GM19438 (cell line): ENCODE results near the gene PANK4.
"Not testable (repeated sequence)": the region's sequence is repeated elsewhere in the genome, so short reads cannot be mapped to it uniquely, and the experiment has no call there.

Experiments used
- ATAC-seq: cut with Tn5 transposase; IDR thresholded peaks from one replicate; pipeline ENCODE4 v1.9.1; 2021; ENCODE audit warnings: low read depth; ENCODE audit not compliant: unreplicated experiment

Gene PANK4

DNA sequence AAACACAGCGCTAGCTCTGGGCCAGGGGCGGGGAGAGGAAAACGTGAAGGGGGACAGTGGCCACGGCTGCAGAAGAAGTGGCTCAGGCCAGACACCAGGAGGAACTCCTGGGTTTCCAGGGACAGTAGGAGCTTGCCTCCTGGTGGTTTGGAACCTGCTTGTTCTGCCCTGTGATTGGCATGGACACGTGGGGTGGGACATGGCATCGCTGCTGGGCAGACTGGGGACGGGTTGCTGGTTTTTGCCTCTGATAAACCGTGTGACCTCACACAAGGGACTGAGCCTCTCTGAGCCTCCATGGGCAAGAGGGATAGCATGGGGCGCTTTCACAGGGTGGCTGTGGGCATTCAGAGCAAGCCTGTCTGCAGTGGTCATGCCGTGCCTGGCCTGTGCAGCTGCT is 57.9 kb downstream of the PANK4 start:
- ATAC-seq: no peak

DNA sequence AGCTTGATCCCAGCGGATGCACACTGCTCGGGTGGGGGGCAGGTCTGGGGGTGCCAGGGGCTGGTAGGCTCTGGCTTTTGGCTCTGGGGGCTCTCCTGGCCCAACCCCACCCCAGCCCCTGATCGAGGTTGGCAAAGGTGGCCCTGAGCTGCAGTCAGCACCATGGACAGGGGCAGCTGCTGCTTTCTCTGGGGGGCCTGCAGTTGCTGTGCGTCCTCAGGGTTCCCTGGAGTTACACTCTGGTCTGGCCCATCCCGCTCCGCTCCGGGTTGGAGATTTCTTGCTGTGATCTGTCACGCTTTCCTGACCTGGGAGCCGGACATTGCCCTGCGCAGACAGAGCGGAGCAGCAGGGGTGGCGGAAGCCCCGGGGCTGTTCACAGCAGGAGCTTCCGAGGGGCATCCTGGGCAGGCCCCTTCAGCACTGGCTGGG is 58.3 kb downstream of the PANK4 start:
- ATAC-seq: no peak

DNA sequence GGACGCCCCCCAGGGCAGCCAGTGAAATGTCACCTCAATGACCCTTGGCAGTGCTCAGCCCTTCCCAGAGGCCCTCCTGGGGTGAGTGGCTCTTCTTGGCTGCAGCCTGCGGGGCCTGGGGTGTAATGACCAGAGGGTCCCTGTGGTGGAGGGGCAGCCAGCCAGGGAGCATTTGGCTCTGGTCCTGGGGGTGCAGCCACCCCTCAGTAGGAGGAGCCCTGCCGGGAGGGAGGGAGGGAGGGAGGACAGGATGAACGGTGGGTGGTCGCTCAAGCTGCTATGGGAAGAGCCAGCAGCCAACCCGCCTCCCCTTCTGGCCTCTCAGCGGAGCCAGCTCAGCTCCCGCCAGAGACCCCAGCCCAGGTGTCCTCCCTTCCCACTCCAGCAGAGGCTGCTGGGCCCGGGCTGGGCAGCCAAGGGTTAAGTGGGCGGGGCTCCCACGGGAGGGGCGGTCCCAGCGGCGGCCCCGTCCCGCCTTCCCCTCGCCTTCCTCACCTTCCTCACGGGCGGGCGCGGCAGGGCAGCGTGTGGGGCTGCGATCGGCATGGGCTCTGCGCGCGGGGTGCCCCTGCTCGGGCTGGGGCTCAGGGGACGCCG is 59.3 kb downstream of the PANK4 start:
- no peak for ATAC-seq

DNA sequence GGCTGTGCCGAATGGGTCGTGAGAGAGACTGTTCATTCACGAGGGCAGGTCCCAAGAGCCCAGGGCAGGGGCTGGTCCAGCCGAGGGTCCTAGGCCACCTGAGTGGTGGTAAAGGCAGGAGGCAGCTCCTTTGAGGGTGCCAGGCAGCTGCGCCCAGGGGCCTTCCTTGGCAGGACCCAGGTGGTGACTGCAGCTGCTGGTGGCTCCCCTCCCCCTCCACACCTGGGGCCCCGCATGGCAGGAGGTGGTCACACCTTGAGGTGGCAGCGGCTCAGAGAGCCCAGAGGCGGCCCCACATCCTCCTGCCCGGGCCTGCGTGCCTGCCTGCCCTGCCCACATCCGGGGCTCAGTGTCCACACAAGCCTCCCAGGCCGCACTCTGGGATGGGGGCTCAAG is 60.1 kb downstream of the PANK4 start:
- ATAC-seq: no peak

- ATAC-seq: no peak
Observed at GRCh38 chr1:2465371-2466269, 60.8 kb downstream of the PANK4 start.

DNA sequence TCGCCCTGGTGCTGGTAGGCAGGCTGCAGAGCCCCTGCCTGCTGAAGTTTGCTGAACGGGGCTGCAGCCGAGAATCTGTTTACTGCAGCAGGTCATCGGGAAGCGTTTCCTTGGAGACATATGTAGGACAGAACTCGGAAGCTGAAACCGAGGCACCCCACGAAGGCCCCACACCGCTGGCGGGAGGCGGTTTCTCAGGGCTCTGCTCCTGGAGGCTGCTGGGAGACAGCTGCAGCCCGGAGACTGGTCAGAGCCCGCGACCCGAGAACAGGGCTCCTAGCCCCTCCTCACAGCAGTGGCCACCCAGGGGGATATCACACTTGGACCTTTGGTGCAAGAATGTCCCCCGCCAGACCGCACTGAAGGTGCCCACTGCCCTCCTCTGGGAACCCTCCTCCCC is 63.0 kb downstream of the PANK4 start:
- ATAC-seq: no peak

- no peak for ATAC-seq
Observed at GRCh38 chr1:2462819-2463218, 63.6 kb downstream of the PANK4 start.

DNA sequence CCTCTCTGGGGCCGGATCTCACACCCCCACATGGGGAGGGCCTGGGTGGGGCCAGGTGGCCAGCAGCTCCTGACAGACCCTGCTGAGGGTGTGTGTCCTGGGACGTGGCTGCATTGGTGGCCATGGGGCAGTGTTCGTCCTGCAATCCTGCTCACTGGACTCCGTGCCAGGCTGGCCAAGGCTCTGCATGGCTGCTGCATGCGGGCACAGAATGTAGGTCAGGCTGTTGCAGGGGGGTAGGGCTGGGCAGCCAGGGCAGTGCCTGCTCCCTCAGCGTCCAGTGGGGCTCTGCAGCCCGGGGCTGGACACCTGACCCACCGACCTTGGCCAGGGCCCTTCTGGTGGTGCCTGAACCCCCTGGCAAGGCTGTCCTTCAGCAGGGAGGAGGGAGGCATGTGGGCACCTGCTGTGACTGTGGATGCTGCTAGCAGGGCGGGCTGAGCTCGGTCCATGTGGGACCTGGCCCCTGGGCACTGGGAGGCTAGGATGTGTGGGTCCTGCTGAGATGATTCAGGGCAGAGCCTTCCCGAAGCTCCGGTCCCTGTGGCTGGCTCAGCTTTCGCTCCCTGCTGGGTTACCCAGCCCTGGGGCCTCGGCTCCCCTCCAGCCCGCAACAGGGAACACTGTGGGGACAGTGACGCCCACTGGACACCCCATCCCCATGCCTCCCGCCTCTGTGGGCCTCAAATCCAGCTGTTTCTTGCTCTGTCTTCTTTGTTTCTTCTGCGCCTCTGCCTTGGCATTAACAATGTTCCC is 65.2 kb downstream of the PANK4 start:
- ATAC-seq: no peak

DNA sequence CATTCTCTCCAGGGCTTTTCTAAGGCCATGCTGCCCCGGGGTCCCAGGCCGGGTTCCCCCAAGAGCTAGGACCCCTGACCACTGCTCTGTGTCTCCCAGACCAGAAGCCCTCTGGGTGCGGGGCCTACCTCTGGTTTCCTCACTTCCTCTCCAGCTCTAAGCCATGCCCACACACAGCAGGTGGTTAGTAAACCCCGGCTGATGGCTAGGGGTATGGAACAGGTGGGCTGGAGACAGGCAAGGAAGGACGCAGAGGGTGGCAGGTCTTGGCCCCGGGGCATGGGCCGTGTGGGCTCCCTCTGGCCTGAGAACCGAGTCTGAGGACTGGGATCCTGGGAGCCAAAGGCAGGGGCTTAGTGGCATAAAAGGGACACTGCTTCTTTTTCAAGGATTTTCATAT is 66.2 kb downstream of the PANK4 start:
- no peak for ATAC-seq

GRCh38 chr1:2459757-2460156 is 66.6 kb downstream of the PANK4 start:
- no peak for ATAC-seq

DNA sequence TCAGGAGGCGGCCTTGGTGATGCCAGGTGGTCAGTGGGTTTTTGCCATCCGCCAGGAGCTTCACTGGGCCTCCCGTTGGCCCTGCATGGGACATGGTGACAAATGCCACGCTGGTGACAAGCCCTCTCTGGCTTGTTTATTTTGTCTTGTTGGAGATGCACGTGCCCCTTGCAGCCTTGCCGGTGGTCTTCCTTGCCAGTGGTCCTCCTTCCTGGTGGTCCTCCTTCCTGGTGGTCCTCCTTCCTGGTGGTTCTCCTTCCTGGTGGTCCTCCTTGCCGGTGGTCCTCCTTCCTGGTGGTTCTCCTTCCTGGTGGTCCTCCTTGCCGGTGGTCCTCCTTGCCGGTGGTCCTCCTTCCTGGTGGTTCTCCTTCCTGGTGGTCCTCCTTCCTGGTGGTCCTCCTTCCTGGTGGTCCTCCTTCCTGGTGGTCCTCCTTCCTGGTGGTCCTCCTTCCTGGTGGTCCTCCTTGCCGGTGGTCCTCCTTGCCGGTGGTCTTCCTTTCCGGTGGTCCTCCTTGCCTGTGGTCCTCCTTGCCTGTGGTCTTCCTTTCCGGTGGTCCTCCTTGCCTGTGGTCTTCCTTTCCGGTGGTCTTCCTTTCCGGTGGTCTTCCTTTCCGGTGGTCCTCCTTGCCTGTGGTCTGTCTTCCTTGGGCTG is 67.2 kb downstream of the PANK4 start:
- not testable (repeated sequence) for ATAC-seq

DNA sequence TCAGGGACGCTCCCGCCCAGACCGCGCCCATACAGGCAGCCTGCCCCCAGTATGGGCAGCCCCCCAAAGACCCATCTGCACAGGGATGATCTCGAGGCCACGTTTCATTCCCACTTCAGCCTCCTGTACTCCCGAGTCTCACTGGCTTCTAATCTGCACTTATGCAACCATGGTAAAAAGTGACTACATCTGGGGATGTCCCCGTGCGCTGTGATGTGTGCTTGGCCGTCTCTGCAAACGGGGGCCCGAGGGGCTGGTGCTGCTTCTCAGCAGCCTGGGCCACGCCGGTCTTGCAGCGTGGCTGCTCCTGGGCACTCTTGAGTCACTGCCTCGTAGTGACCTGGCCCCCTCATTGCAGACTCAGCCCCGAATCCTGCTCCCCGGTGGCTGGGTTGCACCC is 67.7 kb downstream of the PANK4 start:
- no peak for ATAC-seq
